Choroid plexus epithelial cell (primary cell): ENCODE data around the gene TUBE1.

ENCODE experiments used
- DNase-seq: peaks from one replicate; pipeline ENCODE4 v3.0.0-alpha.2; 2010; ENCODE audit warnings: low read depth
- H3K4me3 ChIP-seq: 2 replicates; pipeline ENCODE4 v1.5.1; 2011; ENCODE audit warnings: low read depth, mild to moderate bottlenecking, control low read depth, low read length, moderate library complexity
- CTCF ChIP-seq: conservative IDR thresholded peaks from 2 replicates; pipeline ENCODE4 v1.5.1; 2011; ENCODE audit warnings: low read depth, mild to moderate bottlenecking, control low read depth, inconsistent platforms, low read length, moderate library complexity

The TUBE1 gene

GRCh38 chr6:112087136-112087911 lies at the start of gene TUBE1, which contains the start of gene FAM229B:
Gene TUBE1, minus strand, starts transcription at chr6:112087482. Its CDS starts 48 bp downstream, at chr6:112087434.
Gene FAM229B, plus strand, starts transcription at chr6:112087591. Its CDS starts 11,693 bp downstream, at chr6:112099284.
- no peak for TF ChIP-seq CTCF
- peak within 1 kb of the TSS; percentile 87 for H3K4me3 ChIP-seq
- peak; percentile 99 for DNase-seq

GRCh38 chr6:112130878-112131277 lies 43.6 kb upstream of the TUBE1 start:
- DNase-seq: no peak
- no peak for TF ChIP-seq CTCF
- no peak overlapping the region for H3K4me3 ChIP-seq

GRCh38 chr6:112128208-112128607 lies 40.9 kb upstream of the TUBE1 start:
- no peak for TF ChIP-seq CTCF
- no peak overlapping the region for H3K4me3 ChIP-seq

GRCh38 chr6:112123982-112124381 lies 36.7 kb upstream of the TUBE1 start:
- TF ChIP-seq CTCF: no peak
- DNase-seq: no peak
- no peak overlapping the region for H3K4me3 ChIP-seq

More at GRCh38 chr6:112128208-112128607, 40.9 kb upstream of the TUBE1 start:
- no peak for DNase-seq

- TF ChIP-seq CTCF: no peak
- no peak overlapping the region for H3K4me3 ChIP-seq
Measured at GRCh38 chr6:112122756-112123155, 35.5 kb upstream of the TUBE1 start.

GRCh38 chr6:112118034-112118433 lies 30.8 kb upstream of the TUBE1 start:
- no peak overlapping the region for H3K4me3 ChIP-seq
- no peak for TF ChIP-seq CTCF

More at GRCh38 chr6:112122756-112123155, 35.5 kb upstream of the TUBE1 start:
- DNase-seq: no peak

GRCh38 chr6:112117554-112117953 lies 30.3 kb upstream of the TUBE1 start:
- H3K4me3 ChIP-seq: no peak overlapping the region
- peak; percentile 73 for DNase-seq
- TF ChIP-seq CTCF: no peak

More at GRCh38 chr6:112118034-112118433, 30.8 kb upstream of the TUBE1 start:
- peak; percentile 16 for DNase-seq
